BJ (cell line): ENCODE results near the gene STIL. TPM values are rescaled to one million over a fixed set of nuclear protein-coding genes. Genes with fewer than 3 reads are reported as not detected.

ENCODE experiments used
- CTCF ChIA-PET: fragments of 350-600 bp; formaldehyde crosslinking; extraction: SDS; loops from one replicate; lab custom pipeline; 2021; ENCODE audit warnings: antibody characterized with exemption, inconsistent platforms; lab: Yijun Ruan, JAX
- POLR2A ChIA-PET: fragments of 300-600 bp; sonication (Branson Sonifier 250); formaldehyde crosslinking; extraction: SDS; loops from one replicate; lab custom pipeline; 2021; ENCODE audit warnings: antibody characterized with exemption; lab: Charles Lee
- DNase-seq: peaks from one replicate; pipeline ENCODE4 v3.0.0-alpha.2; 2011; ENCODE audit warnings: low read depth
- H3K27me3 ChIP-seq: 2 replicates; pipeline ENCODE4 v1.6.0; 2011; ENCODE audit warnings: low read length; ENCODE audit not compliant: control insufficient read depth, insufficient read depth
- H3K36me3 ChIP-seq: 2 replicates; pipeline ENCODE4 v1.5.1; 2011; ENCODE audit warnings: low read length; ENCODE audit not compliant: control insufficient read depth, insufficient read depth
- H3K4me3 ChIP-seq: 2 replicates; pipeline ENCODE4 v1.5.1; 2011; ENCODE audit warnings: low read depth, mild to moderate bottlenecking, control low read depth, low read length
- polyA plus RNA-seq: library from polyadenylated mRNA; depleted of rRNA; stranded (reverse); fragments of >200 nt; gene quantifications from 2 replicates; pipeline ENCODE4 v1.2.3, GENCODE V29; 2011
- TF ChIP-seq, protein P1 (sequence below): IDR thresholded peaks from 2 replicates; pipeline ENCODE4 v1.5.1; 2011; ENCODE audit warnings: low read depth, mild to moderate bottlenecking, control low read depth, inconsistent platforms, low read length, moderate library complexity; ENCODE audit not compliant: insufficient read depth

Gene STIL
- polyA plus RNA-seq, 1 experiment: 6.3 TPM

- no peak for DNase-seq
- ChIA-PET POLR2A (no interaction called here), CTCF (interaction anchor here (1.2 to 1.7 kb wide), 2 partner anchors 15 to 27 kb away, joined by 5 to 10 read pairs; no protein-coding TSS in a partner anchor)
- Histone ChIP-seq H3K4me3 (no peak overlapping the region), H3K27me3 (peaks cover 29% of the 10 kb centered on the region), H3K36me3 (no peaks in the 10 kb centered on the region)
- TF ChIP-seq, protein P1, sequence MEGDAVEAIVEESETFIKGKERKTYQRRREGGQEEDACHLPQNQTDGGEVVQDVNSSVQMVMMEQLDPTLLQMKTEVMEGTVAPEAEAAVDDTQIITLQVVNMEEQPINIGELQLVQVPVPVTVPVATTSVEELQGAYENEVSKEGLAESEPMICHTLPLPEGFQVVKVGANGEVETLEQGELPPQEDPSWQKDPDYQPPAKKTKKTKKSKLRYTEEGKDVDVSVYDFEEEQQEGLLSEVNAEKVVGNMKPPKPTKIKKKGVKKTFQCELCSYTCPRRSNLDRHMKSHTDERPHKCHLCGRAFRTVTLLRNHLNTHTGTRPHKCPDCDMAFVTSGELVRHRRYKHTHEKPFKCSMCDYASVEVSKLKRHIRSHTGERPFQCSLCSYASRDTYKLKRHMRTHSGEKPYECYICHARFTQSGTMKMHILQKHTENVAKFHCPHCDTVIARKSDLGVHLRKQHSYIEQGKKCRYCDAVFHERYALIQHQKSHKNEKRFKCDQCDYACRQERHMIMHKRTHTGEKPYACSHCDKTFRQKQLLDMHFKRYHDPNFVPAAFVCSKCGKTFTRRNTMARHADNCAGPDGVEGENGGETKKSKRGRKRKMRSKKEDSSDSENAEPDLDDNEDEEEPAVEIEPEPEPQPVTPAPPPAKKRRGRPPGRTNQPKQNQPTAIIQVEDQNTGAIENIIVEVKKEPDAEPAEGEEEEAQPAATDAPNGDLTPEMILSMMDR: no peak
These were observed 94.2 kb downstream of the STIL start for GRCh38 chr1:47219590-47220220.

GRCh38 chr1:47219001-47219400 lies 94.9 kb downstream of the STIL start:
- ChIA-PET CTCF (interaction anchor here (1.2 kb wide), 1 partner anchor 14 kb away, joined by 5 read pairs; no protein-coding TSS in a partner anchor), POLR2A (no interaction called here)
- Histone ChIP-seq H3K27me3 (peaks cover 23% of the 10 kb centered on the region), H3K36me3 (no peaks in the 10 kb centered on the region), H3K4me3 (no peak overlapping the region)
- DNase-seq: no peak
- TF ChIP-seq, protein P1: no peak

DNA sequence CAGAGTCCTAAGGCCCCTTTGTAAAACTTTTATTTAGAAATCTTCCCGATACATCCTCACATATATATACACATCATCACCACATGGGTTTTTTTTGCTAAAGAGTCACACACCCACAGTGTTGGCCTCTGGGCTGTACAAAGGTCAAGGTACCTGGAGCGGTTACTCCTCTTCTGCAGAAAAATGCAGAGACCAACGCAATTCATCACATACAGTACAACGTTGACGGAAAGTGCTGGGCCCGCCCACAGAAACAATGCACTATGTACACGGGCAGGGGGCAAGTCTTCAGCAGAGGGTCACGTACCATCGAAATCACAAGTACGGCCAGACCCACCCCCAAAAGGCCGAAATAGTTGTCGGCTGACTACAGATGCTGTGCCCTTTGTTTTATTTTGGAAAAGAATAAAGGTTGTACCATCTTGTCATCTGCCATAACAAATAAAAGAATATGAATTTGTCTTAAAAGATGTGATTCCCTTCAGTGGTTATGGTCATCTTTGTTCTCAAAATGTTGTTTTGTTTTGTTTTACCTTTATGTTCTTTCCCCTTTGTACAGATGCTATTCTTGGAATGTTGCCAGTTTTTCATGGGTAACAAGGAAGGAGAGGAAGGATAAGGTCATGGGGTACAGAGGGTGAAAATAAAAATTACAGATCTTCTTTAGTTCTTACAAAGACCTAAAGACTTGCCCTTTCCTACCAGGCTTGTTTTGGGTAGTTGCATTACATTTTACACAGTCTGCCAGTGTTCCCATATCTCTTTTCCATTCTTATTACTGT lies 97.5 kb downstream of the STIL start:
- DNase-seq: no peak
- CTCF ChIA-PET: no interaction called here
- TF ChIP-seq, protein P1: no peak
- peaks cover 6% of the 10 kb centered on the region; the same call in 1 of the 2 replicates for H3K27me3 ChIP-seq
- H3K4me3 ChIP-seq: no peak overlapping the region
- POLR2A ChIA-PET: no interaction called here
- no peaks in the 10 kb centered on the region for H3K36me3 ChIP-seq

DNA sequence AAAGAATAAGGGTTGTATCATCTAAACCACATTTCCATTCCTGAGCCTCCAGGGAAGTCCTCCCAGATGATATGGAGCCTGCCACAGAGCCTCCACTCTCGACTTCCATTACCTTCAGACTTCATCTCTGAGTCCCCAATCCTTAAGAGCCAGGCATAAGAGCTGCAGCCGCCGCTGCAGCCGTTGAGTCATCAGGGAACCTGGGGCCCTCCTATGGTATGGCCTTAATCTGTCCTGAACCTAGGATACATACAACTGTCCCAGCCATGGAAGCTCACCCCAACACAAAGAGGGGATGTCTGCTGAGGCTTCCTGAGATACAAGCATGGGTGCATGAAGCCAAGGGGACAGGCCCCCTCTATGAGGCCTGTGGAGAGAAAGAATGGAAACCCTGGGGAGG lies 98.2 kb downstream of the STIL start:
- Histone ChIP-seq H3K4me3 (no peak overlapping the region), H3K27me3 (peaks cover 3% of the 10 kb centered on the region; the same call in 1 of the 2 replicates), H3K36me3 (no peaks in the 10 kb centered on the region)
- no peak for DNase-seq
- ChIA-PET POLR2A (no interaction called here), CTCF (interaction anchor here (0.6 kb wide), 1 partner anchor 772 kb away, joined by 3 read pairs; no protein-coding TSS in a partner anchor)
- TF ChIP-seq, protein P1: no peak

GRCh38 chr1:47214549-47214948 lies 99.4 kb downstream of the STIL start:
- TF ChIP-seq, protein P1: no peak
- no peak for DNase-seq
- H3K36me3 ChIP-seq: no peaks in the 10 kb centered on the region
- POLR2A ChIA-PET: no interaction called here
- peaks cover 3% of the 10 kb centered on the region; the same call in 1 of the 2 replicates for H3K27me3 ChIP-seq
- no peak overlapping the region for H3K4me3 ChIP-seq
- CTCF ChIA-PET: no interaction called here
